ENCODE data around the gene CARD11. TPM values are rescaled to one million over a fixed set of nuclear protein-coding genes. Genes with fewer than 3 reads are reported as not detected.

CARD11 gene
- total RNA-seq, 1 donor from 2014 or later, result 0.80 TPM

DNA sequence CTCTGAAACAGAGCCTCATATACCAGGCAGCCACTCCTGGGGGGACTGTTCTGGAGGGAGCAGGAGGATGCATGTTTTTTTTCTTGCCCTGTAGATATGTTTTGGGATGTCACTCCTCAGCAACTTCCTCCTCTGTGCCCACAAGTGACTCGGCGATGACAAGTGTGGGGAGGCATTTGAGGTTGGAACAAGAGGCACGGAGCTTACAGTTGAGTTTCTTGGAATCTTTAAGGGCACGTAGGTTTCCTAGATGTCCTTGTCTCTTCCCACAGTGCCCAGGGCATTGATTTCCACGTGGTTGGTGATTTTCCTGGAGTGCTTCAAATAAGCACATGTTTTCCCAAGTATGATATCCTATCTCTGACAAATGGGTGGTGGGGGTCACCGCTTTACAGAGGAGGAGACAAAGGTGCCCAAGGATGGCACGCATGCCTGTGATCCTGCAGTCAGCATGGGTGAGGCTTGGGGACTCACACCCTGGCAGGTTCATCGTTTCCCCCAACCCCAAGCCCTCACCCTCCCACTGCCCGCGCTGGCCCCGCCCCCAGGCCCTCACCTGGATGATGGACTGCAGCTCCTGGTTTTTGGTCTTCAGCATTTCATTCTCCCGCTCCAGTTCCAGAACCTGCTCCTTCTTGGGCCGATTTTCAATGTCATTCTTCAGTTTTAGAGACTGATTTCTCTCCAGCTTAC is 104.3 kb downstream of the CARD11 start:
- no peak for ATAC-seq

DNA sequence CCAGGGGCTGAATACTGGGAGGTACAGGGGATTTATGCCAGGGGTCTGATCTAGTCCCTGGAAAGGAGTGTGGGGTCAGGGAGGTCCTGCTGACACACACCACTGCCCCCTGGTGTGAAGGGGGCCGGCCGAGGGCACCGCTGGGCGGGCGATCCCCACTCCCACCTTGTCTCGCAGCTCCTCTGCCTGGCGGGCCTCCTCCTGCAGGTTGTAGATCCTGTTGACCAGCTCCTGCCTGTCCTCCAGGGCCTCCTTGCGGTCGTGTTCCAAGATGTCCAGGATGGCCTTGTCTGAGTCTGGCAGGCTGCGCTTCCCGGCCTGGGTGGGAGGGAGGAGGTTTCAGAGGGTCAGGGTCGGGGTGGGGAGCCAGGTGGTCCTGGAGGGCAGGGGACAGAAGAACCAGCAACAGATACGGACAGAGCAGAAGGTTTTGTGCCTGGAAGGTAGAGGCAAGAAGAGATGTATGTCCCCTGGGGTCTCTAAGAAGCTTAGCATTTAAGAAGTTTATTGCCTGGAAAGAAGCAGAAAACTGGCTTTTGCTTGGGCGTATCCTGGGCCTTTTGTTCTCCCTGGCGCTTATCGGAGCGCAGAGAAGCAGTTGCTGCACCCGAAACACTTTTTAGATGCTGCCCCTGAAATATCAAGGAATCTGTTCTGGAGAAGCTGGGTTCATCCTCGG is 105.0 kb downstream of the CARD11 start:
- no peak for ATAC-seq

- no peak for ATAC-seq
Measured at GRCh38 chr7:2937701-2938513, 105.8 kb downstream of the CARD11 start.

GRCh38 chr7:2936891-2937580 is 106.6 kb downstream of the CARD11 start:
- ATAC-seq, result no peak

- ATAC-seq, result no peak
Measured at GRCh38 chr7:2936301-2936700, 107.4 kb downstream of the CARD11 start.

DNA sequence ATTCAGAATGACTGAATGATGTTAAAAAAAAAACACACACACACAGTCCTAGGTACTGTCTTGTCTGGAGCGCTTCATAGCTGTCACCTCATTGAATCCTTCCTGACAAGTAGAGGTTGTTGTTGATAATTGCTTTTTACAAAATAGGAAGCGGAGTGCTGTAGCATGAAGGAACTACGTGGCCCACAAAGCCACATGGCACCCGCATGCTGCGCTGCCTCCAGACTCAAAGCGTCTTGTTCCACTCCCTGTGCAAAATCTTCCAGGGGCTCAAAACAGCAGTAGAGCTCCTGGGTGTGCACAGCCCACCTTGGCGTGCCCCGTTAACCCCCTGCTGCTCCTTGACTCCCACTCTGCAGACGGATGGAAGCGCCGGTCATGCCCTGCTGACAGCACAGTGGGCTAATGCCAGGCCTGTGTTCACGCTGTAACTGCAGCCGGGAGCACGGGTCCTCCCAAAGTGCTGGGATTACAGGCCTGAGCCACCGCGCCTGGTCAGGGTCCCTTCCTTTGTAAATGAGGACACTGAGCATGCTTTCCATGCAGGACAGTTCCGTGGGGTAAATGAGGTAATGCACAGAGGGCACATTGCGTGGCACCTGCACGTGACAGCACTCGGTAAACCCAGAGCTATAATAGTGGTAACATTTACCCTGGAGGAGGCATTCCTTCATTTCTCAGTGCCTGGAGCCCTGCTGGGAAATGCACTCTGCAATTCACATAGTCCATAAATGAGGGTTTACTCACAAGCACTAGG is 108.5 kb downstream of the CARD11 start:
- no peak for ATAC-seq

- ATAC-seq, result peak; percentile 41
Measured at GRCh38 chr7:2934211-2934731, 109.4 kb downstream of the CARD11 start.

- ATAC-seq, result no peak
Measured at GRCh38 chr7:2932402-2933251, 111.0 kb downstream of the CARD11 start.

DNA sequence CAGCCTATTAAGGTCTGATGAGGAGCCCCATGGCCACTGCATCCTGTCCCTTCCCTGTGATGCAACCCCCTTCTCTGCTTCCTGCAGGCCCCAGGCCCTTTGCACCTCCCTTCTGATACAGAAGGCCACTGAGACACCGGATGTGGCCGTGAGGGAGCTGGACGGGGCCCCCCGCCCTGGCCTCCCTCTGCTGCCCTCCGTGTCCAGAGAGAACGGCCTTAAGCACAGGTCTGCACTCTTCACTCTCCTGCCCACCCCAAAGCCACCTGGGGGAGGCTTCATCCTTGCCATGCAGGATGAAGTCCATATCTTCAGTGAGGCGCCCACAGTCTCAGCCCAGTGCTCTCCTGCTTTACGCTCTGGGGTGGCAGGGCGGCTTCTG is 112.6 kb downstream of the CARD11 start:
- ATAC-seq, result no peak

GRCh38 chr7:2930310-2931033 is 113.2 kb downstream of the CARD11 start:
- no peak for ATAC-seq

DNA sequence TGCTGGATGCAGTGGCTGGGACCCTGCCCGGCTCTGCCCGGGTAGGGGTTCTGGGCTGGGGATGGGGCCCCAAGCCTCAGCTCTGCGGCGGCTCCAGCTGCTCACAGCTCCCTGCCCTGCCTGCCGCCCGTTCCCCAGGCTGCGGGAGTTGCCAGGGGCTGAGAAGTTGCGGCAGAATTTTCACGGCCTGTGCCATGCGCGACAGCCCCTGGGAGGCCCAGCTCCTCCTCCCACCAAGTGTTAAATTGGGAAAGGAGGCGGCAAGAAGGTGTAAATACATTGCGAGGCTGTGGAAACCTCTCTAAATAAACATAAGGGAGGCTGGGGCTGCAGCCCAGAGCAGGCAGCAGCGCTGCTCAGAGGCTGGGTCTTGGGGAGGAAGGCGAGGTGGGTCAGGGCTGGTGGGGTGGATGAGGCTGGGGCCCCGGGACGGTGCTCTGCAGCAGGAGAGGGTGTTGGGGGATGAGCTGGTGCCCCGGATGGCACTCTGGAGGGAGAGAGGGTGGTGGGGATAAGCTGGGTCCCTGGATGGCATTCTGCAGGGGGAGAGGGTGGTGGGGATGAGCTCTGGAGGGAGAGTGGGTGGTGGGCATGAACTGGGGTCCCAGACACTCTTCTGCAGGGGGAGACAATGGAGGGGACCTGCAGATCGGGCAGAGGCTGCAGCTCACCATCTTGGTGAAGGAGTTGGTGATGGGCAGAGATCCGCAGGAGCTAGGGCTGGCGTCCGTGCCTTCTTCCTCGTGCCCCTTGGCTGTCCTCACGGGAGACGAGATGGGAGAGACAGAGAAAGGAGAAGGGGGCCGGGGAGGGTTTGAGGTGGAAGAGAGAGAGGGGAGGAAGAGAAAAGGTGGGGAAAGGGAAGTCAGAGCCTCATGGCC is 114.1 kb downstream of the CARD11 start:
- ATAC-seq, result no peak

DNA sequence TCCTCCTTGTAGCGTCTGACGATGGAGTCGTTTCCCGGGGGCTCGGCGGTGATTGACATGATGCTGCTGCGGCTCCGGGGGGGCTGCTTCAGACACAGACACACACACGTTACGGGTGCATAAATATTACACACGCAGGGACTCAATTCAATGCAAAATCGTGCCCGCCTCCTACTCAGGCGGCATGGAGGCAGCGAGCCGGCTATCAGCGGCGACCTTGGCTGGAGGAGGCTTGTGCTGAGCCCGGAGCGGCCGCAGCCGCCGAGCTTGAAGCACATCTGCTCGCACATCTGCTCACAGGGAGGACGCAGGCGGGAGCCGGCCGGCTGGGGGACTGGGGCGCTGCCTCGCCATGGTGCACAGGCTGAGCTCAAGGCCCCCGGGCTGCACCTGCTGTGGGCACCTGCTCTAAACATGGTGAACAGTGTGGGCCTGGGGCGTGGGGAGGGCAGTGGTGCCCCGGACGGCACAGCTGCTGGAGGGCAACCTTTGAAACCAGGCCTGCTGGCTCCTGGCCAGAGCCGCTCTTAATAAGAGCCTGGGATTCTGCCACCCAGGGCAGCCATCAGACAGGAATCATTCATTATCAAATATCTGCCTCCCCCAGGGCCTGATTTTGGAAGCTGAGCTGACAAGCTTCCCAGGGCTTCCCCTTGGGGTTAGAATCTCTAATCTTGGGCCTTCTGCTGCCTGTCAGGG is 114.9 kb downstream of the CARD11 start:
- no peak for ATAC-seq

DNA sequence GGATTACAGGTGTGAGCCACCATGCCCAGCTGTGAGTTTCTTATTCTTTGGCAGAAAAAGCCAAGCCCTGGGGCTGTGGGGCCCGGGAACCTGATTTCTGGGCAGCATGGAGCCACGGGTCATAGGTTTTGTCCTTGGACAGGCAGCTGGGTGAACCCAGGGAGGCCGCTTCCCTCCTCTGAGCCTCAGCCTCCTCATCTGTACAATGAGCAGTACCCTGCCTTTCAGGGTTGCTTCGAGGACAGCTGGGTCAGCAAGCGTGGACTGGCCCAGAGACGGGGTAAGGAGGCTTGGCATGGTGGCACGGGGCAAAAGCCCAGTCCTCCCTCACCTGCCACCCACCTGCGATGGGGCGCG is 115.4 kb downstream of the CARD11 start:
- ATAC-seq, result no peak

DNA sequence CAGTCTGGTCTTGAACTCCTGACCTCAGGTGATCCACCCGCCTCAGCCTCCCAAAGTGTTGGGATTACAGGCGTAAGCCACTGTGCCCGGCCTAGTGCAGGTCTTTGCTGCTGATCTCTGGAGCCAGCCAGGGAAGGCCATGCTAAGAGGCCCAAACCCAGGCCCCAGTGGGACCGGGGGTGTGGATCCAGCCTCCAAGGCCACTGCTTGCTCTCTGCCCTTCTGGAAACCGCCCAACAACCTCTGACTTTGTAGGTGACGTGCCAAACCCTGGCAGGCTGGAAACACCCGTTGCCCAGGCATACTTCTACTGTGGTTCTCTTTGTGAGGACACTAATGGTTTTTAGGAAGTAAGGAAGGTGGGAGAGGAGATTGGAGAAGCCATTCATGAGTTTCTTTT is 116.1 kb downstream of the CARD11 start:
- ATAC-seq, result no peak

- no peak for ATAC-seq
Measured at GRCh38 chr7:2926896-2927405, 116.7 kb downstream of the CARD11 start.

DNA sequence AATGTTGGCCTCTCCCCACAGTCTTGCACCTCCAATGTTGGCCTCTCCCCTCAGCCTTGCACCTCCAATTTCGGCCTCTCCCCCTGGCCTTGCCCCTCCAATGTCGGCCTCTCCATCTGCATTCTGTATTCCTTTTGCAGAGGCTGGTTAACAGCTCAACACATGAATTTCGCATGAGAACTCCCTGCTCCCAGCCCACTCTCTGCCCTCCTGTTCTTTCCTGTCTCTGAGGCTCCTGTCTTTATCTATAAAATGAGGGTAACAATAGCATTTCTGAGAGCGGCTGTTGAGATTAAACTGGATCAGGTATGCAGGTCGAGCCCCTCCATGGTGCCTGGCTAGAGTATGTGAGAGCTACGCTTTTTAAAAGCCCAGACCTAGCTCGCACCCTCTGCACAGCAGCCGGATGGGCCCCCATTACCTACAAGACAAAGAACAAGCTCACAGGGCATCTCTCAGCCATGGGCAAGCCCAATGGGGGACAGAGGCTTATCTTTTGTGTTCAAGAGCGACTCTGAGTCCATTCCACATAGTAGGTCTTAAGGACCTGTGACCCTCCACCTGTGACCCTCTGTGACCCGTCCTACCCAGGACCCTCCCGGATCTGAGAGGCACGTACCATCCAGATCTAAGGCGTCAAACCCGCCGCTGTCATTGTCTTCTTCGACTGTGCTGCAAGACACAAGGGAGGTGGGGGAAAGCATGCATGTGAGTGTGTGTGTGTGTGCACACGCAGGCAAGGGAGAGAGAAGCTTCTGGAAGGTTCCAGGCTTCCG is 117.4 kb downstream of the CARD11 start:
- ATAC-seq, result no peak

Data from esophagus mucosa (tissue), 1 donor.